Liver (tissue), 9 donors: ENCODE data around the gene FAAP100. TPM values are rescaled to one million over a fixed set of nuclear protein-coding genes. Genes with fewer than 3 reads are reported as not detected.

Source experiments
- DNase-seq: peaks from one replicate; pipeline ENCODE4 v3.0.0-alpha.2; 2017; ENCODE audit warnings: low spot score
- H3K27ac ChIP-seq, 2 donors: one replicate each; pipeline ENCODE4 v1.7.0; 2013; ENCODE audit warnings: inconsistent platforms in 2 of 2, low read length in 2 of 2, control low read depth in 1 of 2, low read depth in 1 of 2, mild to moderate bottlenecking in 1 of 2
- H3K27me3 ChIP-seq, 4 donors: one replicate each; pipeline versions ENCODE4 v1.6.1 to v1.7.0; 2013; ENCODE audit warnings: low read length in 3 of 4, inconsistent platforms in 1 of 4, mild to moderate bottlenecking in 1 of 4, moderate library complexity in 1 of 4; ENCODE audit not compliant: control insufficient read depth in 4 of 4, insufficient read depth in 4 of 4
- H3K36me3 ChIP-seq, 4 donors: one replicate each; pipeline versions ENCODE4 v1.6.1 to v1.7.0; 2013; ENCODE audit warnings: low read length in 3 of 4, mild to moderate bottlenecking in 3 of 4, low read depth in 1 of 4, moderate library complexity in 1 of 4; ENCODE audit not compliant: control insufficient read depth in 4 of 4, insufficient read depth in 3 of 4
- H3K4me1 ChIP-seq, 4 donors: one replicate each; pipeline versions ENCODE4 v1.6.1 to v1.7.0; 2013; ENCODE audit warnings: low read length in 3 of 4, mild to moderate bottlenecking in 3 of 4, moderate library complexity in 1 of 4; ENCODE audit not compliant: control insufficient read depth in 4 of 4, insufficient read depth in 4 of 4
- H3K4me3 ChIP-seq, 3 donors: one replicate each; pipeline versions ENCODE4 v1.6.1 to v1.7.0; 2013; ENCODE audit warnings: low read length in 3 of 3, control low read depth in 1 of 3, low read depth in 1 of 3, mild to moderate bottlenecking in 1 of 3
- H3K9ac ChIP-seq, 2 donors: one replicate each; pipeline ENCODE4 v1.7.0; 2013; ENCODE audit warnings: low read length in 2 of 2, mild to moderate bottlenecking in 2 of 2, moderate library complexity in 2 of 2, control low read depth in 1 of 2, low read depth in 1 of 2
- H3K9me3 ChIP-seq, 4 donors: one replicate each; pipeline versions ENCODE4 v1.6.1 to v1.7.0; 2013; ENCODE audit warnings: low read length in 3 of 4; ENCODE audit not compliant: control insufficient read depth in 4 of 4
- ATF3 ChIP-seq: IDR thresholded peaks from 2 replicates; pipeline ENCODE4 v1.6.1; 2016; ENCODE audit warnings: antibody characterized with exemption
- CTCF ChIP-seq: fragments of 150-350 bp; IDR thresholded peaks from 2 replicates; pipeline ENCODE4 v1.5.1; 2017; ENCODE audit warnings: improper control_type of control experiment, low read depth, low read length; ENCODE audit not compliant: missing input control
- EGR1 ChIP-seq, 2 donors: IDR thresholded peaks; 2 replicates each; pipeline ENCODE4 v1.6.1; 2016 to 2018; ENCODE audit warnings: antibody characterized with exemption in 2 of 2, low read depth in 2 of 2
- FOXA1 ChIP-seq: IDR thresholded peaks from 2 replicates; pipeline ENCODE4 v1.6.1; 2016; ENCODE audit warnings: antibody characterized with exemption
- FOXA2 ChIP-seq: IDR thresholded peaks from 2 replicates; pipeline ENCODE4 v1.6.1; 2016; ENCODE audit warnings: antibody characterized with exemption
- HNF4G ChIP-seq: IDR thresholded peaks from 2 replicates; pipeline ENCODE4 v1.6.1; 2016; ENCODE audit warnings: antibody characterized with exemption
- JUND ChIP-seq, 2 donors: IDR thresholded peaks; 2 replicates each; pipeline ENCODE4 v1.6.1; 2016; ENCODE audit warnings: antibody characterized with exemption in 2 of 2
- NR2F2 ChIP-seq: IDR thresholded peaks from 2 replicates; pipeline ENCODE4 v1.6.1; 2016; ENCODE audit warnings: antibody characterized with exemption
- RAD21 ChIP-seq, 2 donors: IDR thresholded peaks; 2 replicates each; pipeline ENCODE4 v1.6.1; 2016; ENCODE audit warnings: antibody characterized with exemption in 2 of 2, mild to moderate bottlenecking in 2 of 2
- RXRA ChIP-seq, 2 donors: IDR thresholded peaks; 2 replicates each; pipeline ENCODE4 v1.6.1; 2017 to 2018; ENCODE audit warnings: antibody characterized with exemption in 2 of 2, mild to moderate bottlenecking in 1 of 2
- SP1 ChIP-seq: IDR thresholded peaks from 2 replicates; pipeline ENCODE4 v1.6.1; 2018; ENCODE audit warnings: antibody characterized with exemption, mild to moderate bottlenecking
- TAF1 ChIP-seq: conservative IDR thresholded peaks from 2 replicates; pipeline ENCODE4 v1.6.1; 2016; ENCODE audit warnings: antibody characterized with exemption, mild to moderate bottlenecking
- WGBS: extraction: QIAGEN DNeasy Blood & Tissue Kit; methylation state at CpG from one replicate; pipeline ENCODE4 v1.1.7; 2013; 5-methylcytosine and 5-hydroxymethylcytosine counted together
- polyA plus RNA-seq, 2 donors: library from polyadenylated mRNA; stranded (reverse) in 1 of 2; unstranded in 1 of 2; fragments of 200-250 nt in 1 of 2; fragments of >200 nt in 1 of 2; fragmentation: Nextera tagmentation in 1 of 2; extraction: Ambion mirVana in 1 of 2; gene quantifications; one replicate each; pipeline versions ENCODE4 v1.2.1 to v1.2.3, GENCODE V29; 2013 to 2015
- total RNA-seq, 2 donors: library from RNA; depleted of rRNA; stranded (reverse); fragments of >200 nt; gene quantifications; one replicate each; pipeline ENCODE4 v1.2.3, GENCODE V29; 2014
- TF ChIP-seq, protein P1 (sequence below): IDR thresholded peaks from 2 replicates; pipeline ENCODE4 v1.6.1; 2016; ENCODE audit warnings: antibody characterized with exemption, mild to moderate bottlenecking
- TF ChIP-seq, protein P2 (sequence below): IDR thresholded peaks from 2 replicates; pipeline ENCODE4 v1.6.1; 2016; ENCODE audit warnings: antibody characterized with exemption
- donor health status: healthy.
- donor health status: healthy.
- donor health status: healthy.
- donor health status: healthy.
- donor health status: healthy.

FAAP100 gene
- total and polyA plus RNA-seq, 4 donors = 8.1 to 14.7 (median 9.7) TPM

GRCh38 chr17:81503619-81504018, 48.5 kb downstream of the FAAP100 start:
- TF ChIP-seq FOXA2 = no peak
- TF ChIP-seq, protein P1, sequence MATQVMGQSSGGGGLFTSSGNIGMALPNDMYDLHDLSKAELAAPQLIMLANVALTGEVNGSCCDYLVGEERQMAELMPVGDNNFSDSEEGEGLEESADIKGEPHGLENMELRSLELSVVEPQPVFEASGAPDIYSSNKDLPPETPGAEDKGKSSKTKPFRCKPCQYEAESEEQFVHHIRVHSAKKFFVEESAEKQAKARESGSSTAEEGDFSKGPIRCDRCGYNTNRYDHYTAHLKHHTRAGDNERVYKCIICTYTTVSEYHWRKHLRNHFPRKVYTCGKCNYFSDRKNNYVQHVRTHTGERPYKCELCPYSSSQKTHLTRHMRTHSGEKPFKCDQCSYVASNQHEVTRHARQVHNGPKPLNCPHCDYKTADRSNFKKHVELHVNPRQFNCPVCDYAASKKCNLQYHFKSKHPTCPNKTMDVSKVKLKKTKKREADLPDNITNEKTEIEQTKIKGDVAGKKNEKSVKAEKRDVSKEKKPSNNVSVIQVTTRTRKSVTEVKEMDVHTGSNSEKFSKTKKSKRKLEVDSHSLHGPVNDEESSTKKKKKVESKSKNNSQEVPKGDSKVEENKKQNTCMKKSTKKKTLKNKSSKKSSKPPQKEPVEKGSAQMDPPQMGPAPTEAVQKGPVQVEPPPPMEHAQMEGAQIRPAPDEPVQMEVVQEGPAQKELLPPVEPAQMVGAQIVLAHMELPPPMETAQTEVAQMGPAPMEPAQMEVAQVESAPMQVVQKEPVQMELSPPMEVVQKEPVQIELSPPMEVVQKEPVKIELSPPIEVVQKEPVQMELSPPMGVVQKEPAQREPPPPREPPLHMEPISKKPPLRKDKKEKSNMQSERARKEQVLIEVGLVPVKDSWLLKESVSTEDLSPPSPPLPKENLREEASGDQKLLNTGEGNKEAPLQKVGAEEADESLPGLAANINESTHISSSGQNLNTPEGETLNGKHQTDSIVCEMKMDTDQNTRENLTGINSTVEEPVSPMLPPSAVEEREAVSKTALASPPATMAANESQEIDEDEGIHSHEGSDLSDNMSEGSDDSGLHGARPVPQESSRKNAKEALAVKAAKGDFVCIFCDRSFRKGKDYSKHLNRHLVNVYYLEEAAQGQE = no peak
- TF ChIP-seq HNF4G = no peak
- no peak for TF ChIP-seq EGR1 (IDR thresholded peaks at IDR 0.05; ENCODE audit: low read depth in 2 of 2)
- no peak for TF ChIP-seq ATF3
- TF ChIP-seq NR2F2 = no peak
- no peak for TF ChIP-seq JUND (IDR thresholded peaks at IDR 0.05)
- TF ChIP-seq, protein P2, sequence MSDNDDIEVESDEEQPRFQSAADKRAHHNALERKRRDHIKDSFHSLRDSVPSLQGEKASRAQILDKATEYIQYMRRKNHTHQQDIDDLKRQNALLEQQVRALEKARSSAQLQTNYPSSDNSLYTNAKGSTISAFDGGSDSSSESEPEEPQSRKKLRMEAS = no peak
- no peak for TF ChIP-seq CTCF
- Histone ChIP-seq H3K27ac (no peak overlapping the region), H3K9ac (no peak overlapping the region)

DNA sequence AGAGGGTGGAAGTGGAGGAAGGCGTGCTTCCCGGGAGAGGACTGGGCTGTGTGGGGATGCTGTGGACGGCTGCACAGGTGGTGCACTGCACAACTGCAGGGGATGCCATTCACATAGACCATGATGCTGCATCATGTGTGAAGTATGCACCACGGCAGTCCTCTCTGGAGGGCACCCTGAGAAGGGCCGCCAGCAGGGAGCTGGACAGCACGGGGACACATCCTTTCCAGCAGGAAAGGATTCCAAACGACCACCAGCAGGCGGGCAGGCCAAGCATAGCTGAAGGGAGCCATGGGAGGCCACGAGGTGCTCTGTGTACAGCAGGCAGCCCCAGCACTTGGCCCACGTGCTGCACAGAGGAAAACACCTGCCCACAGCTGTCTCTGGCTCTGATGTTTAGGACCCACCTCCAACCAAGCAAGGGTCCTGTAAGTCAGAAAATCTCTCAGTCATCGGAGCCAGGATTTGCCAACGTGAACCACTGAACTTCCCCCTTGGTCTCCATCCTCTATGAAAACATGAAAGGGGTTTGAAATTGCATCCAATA, 49.6 kb downstream of the FAAP100 start:
- 72% methylated on average over 12 of the region's 12 CpGs for WGBS
- no peak overlapping the region for H3K4me3 ChIP-seq
- DNase-seq = no peak

More at GRCh38 chr17:81503619-81504018, 48.5 kb downstream of the FAAP100 start:
- no peaks in the 10 kb centered on the region for H3K36me3 ChIP-seq
- no peak for DNase-seq
- no peaks in the 10 kb centered on the region for H3K27me3 ChIP-seq
- no peaks in the 10 kb centered on the region for H3K9me3 ChIP-seq
- no peaks in the 10 kb centered on the region for H3K4me1 ChIP-seq
- H3K4me3 ChIP-seq = no peak overlapping the region

More for the DNA sequence above, 49.6 kb downstream of the FAAP100 start:
- Histone ChIP-seq H3K36me3 (no peaks in the 10 kb centered on the region), H3K9ac (no peak overlapping the region), H3K9me3 (no peaks in the 10 kb centered on the region), H3K27me3 (no peaks in the 10 kb centered on the region), H3K4me1 (no peaks in the 10 kb centered on the region), H3K27ac (no peak overlapping the region)
- TF ChIP-seq EGR1 (IDR thresholded peaks at IDR 0.05; ENCODE audit: low read depth in 2 of 2) (no peak), SP1 (no peak), ATF3 (no peak), CTCF (no peak), TAF1 (no peak), FOXA1 (no peak), JUND (IDR thresholded peaks at IDR 0.05) (no peak), NR2F2 (no peak), RAD21 (IDR thresholded peaks at IDR 0.05) (no peak), RXRA (IDR thresholded peaks at IDR 0.05) (no peak)
- TF ChIP-seq, protein P2 = no peak
